IPS DF 4.7 (cell line): Measurements from ENCODE around the gene PABPN1.

Source experiments
- DNase-seq: peaks from one replicate; pipeline ENCODE4 v3.0.0-alpha.2; 2013; ENCODE audit warnings: low spot score; ENCODE audit errors: extremely low read depth

The PABPN1 gene

GRCh38 chr14:23326491-23327332 is 5.5 kb downstream of the PABPN1 start:
- no peak for DNase-seq

GRCh38 chr14:23327947-23328744 is 6.9 kb downstream of the PABPN1 start:
- DNase-seq, result no peak

GRCh38 chr14:23335623-23336022 is 14.4 kb downstream of the PABPN1 start:
- DNase-seq, result no peak

GRCh38 chr14:23339506-23340268 is 18.4 kb downstream of the PABPN1 start:
- DNase-seq, result no peak

GRCh38 chr14:23344481-23344880 is 23.2 kb downstream of the PABPN1 start:
- no peak for DNase-seq

GRCh38 chr14:23345987-23346692 is 24.9 kb downstream of the PABPN1 start:
- DNase-seq, result no peak

GRCh38 chr14:23346693-23347405 is 25.6 kb downstream of the PABPN1 start:
- no peak for DNase-seq

- DNase-seq, result no peak
These were observed 26.4 kb downstream of the PABPN1 start for GRCh38 chr14:23347406-23348296.

- DNase-seq, result no peak
These were observed 27.0 kb downstream of the PABPN1 start for GRCh38 chr14:23348297-23348655.

GRCh38 chr14:23349156-23349845 is 28.0 kb downstream of the PABPN1 start:
- no peak for DNase-seq

- DNase-seq, result no peak
These were observed 30.6 kb downstream of the PABPN1 start for GRCh38 chr14:23351681-23352505.

GRCh38 chr14:23352506-23353432 is 31.5 kb downstream of the PABPN1 start, which contains the start of gene SLC22A17:
TSS of gene SLC22A17 (minus strand) at chr14:23352887.
- DNase-seq, result peak; percentile 78

GRCh38 chr14:23353433-23353780 is 32.1 kb downstream of the PABPN1 start:
- DNase-seq, result no peak

- no peak for DNase-seq
These were observed 33.7 kb downstream of the PABPN1 start for GRCh38 chr14:23354990-23355389.

- DNase-seq, result no peak
These were observed 34.7 kb downstream of the PABPN1 start for GRCh38 chr14:23355871-23356435.

GRCh38 chr14:23356662-23357061 is 35.4 kb downstream of the PABPN1 start:
- no peak for DNase-seq

GRCh38 chr14:23357261-23357660 is 36.0 kb downstream of the PABPN1 start:
- DNase-seq, result no peak
